Lung (tissue), 12 donors: ENCODE results near the gene MAP3K13. TPM values are rescaled to one million over a fixed set of nuclear protein-coding genes. Genes with fewer than 3 reads are reported as not detected.

Experiments
- ATAC-seq: fragments of 200-7000 bp; cut with Tn5 transposase; one replicate; pipeline ENCODE4 v1.9.1; 2020; ENCODE audit warnings: moderate number of reproducible peaks; ENCODE audit not compliant: insufficient read depth, low FRiP score
- DNase-seq, 3 donors: peaks; one replicate each; pipeline ENCODE4 v3.0.0-alpha.2; 2013 to 2017
- H3K27ac ChIP-seq, 2 donors: one replicate each; pipeline ENCODE4 v1.5.1; 2013; ENCODE audit warnings: mild to moderate bottlenecking in 2 of 2, moderate library complexity in 2 of 2, control low read depth in 1 of 2, inconsistent platforms in 1 of 2, low read depth in 1 of 2, low read length in 1 of 2
- H3K27me3 ChIP-seq, 3 donors: one replicate each; pipeline ENCODE4 v1.5.1; 2013; ENCODE audit warnings: low read length in 2 of 3; ENCODE audit not compliant: control insufficient read depth in 3 of 3, insufficient read depth in 3 of 3
- H3K36me3 ChIP-seq, 4 donors: one replicate each; pipeline ENCODE4 v1.5.1; 2013; ENCODE audit warnings: low read length in 4 of 4, mild to moderate bottlenecking in 1 of 4, moderate library complexity in 1 of 4; ENCODE audit not compliant: control insufficient read depth in 4 of 4, insufficient read depth in 4 of 4
- H3K4me1 ChIP-seq, 5 donors: one replicate each; pipeline ENCODE4 v1.5.1; 2013; ENCODE audit warnings: low read length in 5 of 5, mild to moderate bottlenecking in 2 of 5, moderate library complexity in 1 of 5; ENCODE audit not compliant: control insufficient read depth in 5 of 5, insufficient read depth in 5 of 5
- H3K4me3 ChIP-seq: one replicate; pipeline ENCODE4 v1.5.1; 2013; ENCODE audit warnings: mild to moderate bottlenecking, control low read depth, moderate library complexity
- H3K9ac ChIP-seq, 2 donors: one replicate each; pipeline ENCODE4 v1.5.1; 2013; ENCODE audit warnings: low read length in 2 of 2, control low read depth in 1 of 2; ENCODE audit not compliant: insufficient read depth in 1 of 2
- H3K9me3 ChIP-seq, 4 donors: one replicate each; pipeline ENCODE4 v1.5.1; 2013; ENCODE audit warnings: low read length in 3 of 4, mild to moderate bottlenecking in 1 of 4, moderate library complexity in 1 of 4; ENCODE audit not compliant: control insufficient read depth in 4 of 4, insufficient read depth in 3 of 4
- WGBS, 2 donors: extraction: QIAGEN DNeasy Blood & Tissue Kit; methylation state at CpG; one replicate each; pipeline ENCODE4 v1.1.7; 2013; 5-methylcytosine and 5-hydroxymethylcytosine counted together
- polyA plus RNA-seq, 2 donors: library from polyadenylated mRNA; stranded (reverse); fragments of 200-250 nt; gene quantifications; one replicate each; pipeline ENCODE4 v1.2.1, GENCODE V29; 2013
- total RNA-seq, 2 donors: library from RNA; depleted of rRNA in 1 of 2; stranded (reverse); fragments of >200 nt in 1 of 2; gene quantifications; one replicate each; pipeline ENCODE4 v1.2.1, GENCODE V29; 2014 to 2021
- TF ChIP-seq, protein P1 (sequence below): IDR thresholded peaks from 2 replicates; pipeline ENCODE4 v1.5.1; 2012; ENCODE audit warnings: mild to moderate bottlenecking; ENCODE audit errors: control extremely low read depth, extremely low read depth
- donor health status: control.
- donor health status: control.
- donor health status: Bipolar disorder and iron deficiency.
- donor health status: healthy.
- donor health status: DM: yes; HTN: yes; CAD: no.

Gene MAP3K13
- total and polyA plus RNA-seq, 4 donors, result 20.7 to 74.8 (median 29.3) TPM

DNA sequence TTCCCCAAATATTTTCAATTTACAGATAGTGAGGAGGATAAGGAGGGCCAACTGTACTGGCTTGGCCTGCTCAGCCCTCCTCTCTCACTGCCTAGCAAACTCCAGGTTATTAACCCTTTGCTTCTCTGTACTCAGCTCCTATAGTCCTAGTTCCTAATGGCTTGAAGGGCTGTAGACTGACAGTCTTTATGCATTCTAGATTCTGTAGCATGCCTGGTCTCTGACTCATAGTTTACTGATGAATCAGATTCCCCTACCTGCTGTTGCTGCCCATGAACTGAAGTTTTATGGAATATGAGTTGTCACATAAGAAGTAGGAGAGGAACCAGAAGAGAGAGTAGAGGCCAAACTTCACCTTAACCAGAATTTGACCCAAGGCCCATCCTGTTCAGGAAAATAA lies 27.1 kb upstream of the MAP3K13 start:
- H3K27ac ChIP-seq, result no peak overlapping the region
- peaks cover 0 to 4% (median 2%) of the 10 kb centered on the region in 5 donors for H3K4me1 ChIP-seq
- ATAC-seq (no peak), DNase-seq (no peak)
- no peak overlapping the region for H3K9ac ChIP-seq
- H3K4me3 ChIP-seq, result no peak overlapping the region
- no peaks in the 10 kb centered on the region for H3K27me3 ChIP-seq
- no peaks in the 10 kb centered on the region for H3K9me3 ChIP-seq
- TF ChIP-seq, protein P1, sequence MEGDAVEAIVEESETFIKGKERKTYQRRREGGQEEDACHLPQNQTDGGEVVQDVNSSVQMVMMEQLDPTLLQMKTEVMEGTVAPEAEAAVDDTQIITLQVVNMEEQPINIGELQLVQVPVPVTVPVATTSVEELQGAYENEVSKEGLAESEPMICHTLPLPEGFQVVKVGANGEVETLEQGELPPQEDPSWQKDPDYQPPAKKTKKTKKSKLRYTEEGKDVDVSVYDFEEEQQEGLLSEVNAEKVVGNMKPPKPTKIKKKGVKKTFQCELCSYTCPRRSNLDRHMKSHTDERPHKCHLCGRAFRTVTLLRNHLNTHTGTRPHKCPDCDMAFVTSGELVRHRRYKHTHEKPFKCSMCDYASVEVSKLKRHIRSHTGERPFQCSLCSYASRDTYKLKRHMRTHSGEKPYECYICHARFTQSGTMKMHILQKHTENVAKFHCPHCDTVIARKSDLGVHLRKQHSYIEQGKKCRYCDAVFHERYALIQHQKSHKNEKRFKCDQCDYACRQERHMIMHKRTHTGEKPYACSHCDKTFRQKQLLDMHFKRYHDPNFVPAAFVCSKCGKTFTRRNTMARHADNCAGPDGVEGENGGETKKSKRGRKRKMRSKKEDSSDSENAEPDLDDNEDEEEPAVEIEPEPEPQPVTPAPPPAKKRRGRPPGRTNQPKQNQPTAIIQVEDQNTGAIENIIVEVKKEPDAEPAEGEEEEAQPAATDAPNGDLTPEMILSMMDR, result no peak
- no peaks in the 10 kb centered on the region for H3K36me3 ChIP-seq

DNA sequence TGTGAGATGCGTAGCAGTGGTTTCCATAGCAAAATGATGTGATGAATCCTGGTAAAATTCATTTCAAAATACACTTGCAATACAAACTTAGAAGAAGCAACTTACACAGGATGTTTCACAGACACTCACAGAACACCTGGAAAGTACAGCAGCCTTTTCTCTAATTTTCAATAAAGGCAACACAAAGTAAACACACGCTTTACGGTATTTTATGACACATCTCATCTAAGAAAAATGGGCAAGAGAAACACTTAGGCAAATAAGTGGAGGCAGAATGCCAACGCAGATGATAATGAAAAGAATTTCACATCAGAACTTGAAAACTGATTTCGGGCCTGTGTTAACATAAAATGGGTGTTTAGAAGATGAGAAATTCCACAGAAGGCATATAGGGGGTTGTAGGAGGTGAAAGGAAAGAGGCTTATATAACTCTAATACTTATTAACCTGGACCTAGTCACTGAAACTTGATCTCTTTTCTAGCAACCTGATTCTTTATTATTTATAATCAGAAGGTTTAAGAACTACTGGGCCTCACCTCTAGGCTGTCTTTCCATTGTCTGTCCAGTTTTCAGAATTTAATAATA lies 25.6 kb upstream of the MAP3K13 start:
- no peak overlapping the region for H3K9ac ChIP-seq
- TF ChIP-seq, protein P1, result no peak
- H3K9me3 ChIP-seq, result no peaks in the 10 kb centered on the region
- H3K4me3 ChIP-seq, result no peak overlapping the region
- no peaks in the 10 kb centered on the region for H3K27me3 ChIP-seq
- no peaks in the 10 kb centered on the region for H3K36me3 ChIP-seq
- ATAC-seq (no peak), DNase-seq (peak in 1 of 3 donors; percentile 18)
- H3K4me1 ChIP-seq, result peaks cover 0 to 6% (median 0%) of the 10 kb centered on the region in 5 donors
- no peak overlapping the region for H3K27ac ChIP-seq
- 74 to 90% methylated on average over 5 of the region's 5 CpGs for WGBS, 2 donors

DNA sequence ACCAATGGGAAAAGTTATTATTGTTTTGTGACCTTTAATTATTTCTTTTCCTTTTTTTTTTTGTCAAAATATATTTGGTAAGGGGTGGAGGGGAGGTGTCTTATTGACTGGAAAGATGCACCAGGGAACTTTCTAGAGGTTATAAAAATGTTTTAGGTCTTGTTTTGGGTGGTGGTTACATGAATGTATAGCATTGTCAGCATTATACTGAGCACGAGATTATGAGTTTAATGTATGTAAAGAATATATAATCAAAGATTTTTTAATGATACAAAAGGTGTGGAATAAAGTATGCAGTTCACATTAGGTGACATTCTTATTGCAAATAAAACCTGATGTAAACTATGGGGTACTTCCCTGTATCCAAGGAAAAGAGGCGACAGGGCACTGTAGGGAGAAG lies 23.0 kb upstream of the MAP3K13 start:
- H3K27me3 ChIP-seq, result no peaks in the 10 kb centered on the region
- H3K9me3 ChIP-seq, result no peaks in the 10 kb centered on the region
- no peak for DNase-seq
- H3K9ac ChIP-seq, result no peak overlapping the region
- H3K4me3 ChIP-seq, result no peak overlapping the region
- WGBS, 2 donors, result 96% methylated on average over 2 of the region's 2 CpGs
- no peaks in the 10 kb centered on the region for H3K36me3 ChIP-seq
- peaks cover 0 to 6% (median 0%) of the 10 kb centered on the region in 5 donors for H3K4me1 ChIP-seq
- no peak overlapping the region for H3K27ac ChIP-seq
- TF ChIP-seq, protein P1, result no peak
- ATAC-seq, result no peak

DNA sequence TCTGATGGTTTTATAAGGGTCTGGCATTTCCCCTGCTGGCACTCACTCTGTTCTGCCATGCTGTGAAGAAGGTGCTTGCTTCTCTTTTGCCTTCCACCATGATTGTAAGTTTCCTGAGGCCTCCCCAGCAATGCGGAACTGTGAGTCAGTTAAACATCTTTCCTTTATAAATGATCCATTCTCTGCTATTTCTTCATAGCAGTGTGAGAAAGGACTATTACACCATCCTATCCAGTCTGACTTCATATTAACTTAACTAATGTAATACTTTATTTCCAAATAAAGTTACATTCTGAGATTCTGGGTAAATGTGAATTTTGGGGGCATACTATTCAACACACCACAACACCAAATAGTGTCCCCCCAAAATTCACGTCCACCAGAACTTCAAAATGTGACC lies 22.2 kb upstream of the MAP3K13 start:
- ATAC-seq, result no peak
- H3K9me3 ChIP-seq, result no peaks in the 10 kb centered on the region
- H3K36me3 ChIP-seq, result no peaks in the 10 kb centered on the region
- H3K4me3 ChIP-seq, result no peak overlapping the region
- 85 to 91% methylated on average over 2 of the region's 2 CpGs for WGBS, 2 donors
- H3K27me3 ChIP-seq, result no peaks in the 10 kb centered on the region
- H3K4me1 ChIP-seq, result peaks cover 0 to 6% (median 0%) of the 10 kb centered on the region in 5 donors
- H3K9ac ChIP-seq, result no peak overlapping the region
- no peak for DNase-seq
- no peak overlapping the region for H3K27ac ChIP-seq
- TF ChIP-seq, protein P1, result no peak
